NCI-H2171 treated with DMSO at 0.1 percent for 48 hours (cell line): ENCODE results near the gene CPAMD8.
A peak's percentile ranks its signal among the peaks of the same experiment; 100 is the strongest.

Experiments
- DNase-seq: peaks from one replicate; lab custom pipeline; 2025; lab: John Stamatoyannopoulos, UW

CPAMD8 gene

DNA sequence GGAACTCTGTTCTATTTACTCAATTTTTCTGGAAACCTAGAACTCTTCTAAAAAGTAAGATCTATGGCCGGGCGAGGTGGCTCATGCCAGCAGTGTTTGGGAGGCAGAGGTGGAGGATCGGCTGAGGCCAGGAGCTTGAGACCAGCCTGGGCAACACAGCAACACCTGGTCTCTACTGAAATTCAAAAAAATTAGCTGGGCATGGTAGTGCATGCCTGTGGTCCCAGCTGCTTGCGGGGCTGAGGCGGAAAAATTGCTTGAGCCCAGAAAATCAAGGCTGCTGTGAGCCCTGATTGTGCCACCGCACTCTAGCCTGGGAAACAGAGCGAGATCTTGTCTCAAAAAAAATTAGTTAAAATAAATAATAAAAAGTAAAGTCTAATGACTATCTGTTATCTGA is 109.2 kb downstream of the CPAMD8 start:
- no peak for DNase-seq

DNA sequence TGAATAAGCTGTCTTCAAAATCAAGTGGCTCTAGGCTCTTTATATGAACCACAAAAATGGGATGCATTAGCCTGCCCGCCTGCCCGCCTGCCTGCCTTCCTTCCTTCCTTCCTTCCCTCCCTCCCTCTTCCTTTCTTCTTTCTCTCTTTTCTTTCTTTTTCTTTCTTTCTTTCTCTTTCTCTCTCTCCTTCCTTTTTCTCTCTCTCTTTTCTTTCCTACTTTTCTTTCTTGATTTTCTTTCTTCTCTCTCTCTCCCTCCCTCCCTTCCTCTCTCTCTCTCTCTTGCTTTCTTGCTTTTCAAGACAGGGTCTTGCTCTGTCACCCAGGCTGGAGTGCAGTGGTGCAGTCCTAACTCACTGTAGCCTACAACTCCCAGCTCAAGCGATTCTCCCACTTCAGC is 110.9 kb downstream of the CPAMD8 start:
- no peak for DNase-seq

DNA sequence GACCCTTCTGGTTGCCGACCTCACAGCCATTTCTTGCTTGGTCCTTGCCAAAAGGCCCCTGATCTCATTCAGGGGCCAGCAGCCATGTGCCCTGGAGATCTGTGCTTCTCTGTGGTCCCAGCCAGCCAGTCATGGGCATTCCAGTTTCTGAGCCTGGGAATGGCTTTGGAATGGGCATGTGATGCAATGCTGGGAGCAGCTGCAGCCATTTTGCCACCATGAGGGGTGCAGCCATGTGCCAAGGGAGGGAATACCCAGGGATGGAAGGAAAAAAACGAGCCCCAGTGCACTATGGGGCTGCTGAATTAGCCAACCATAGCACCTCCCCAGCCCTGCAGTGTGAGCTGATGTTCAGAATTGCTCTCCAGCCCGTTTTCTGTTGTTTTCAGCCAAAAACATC is 111.5 kb downstream of the CPAMD8 start:
- DNase-seq, result no peak

DNA sequence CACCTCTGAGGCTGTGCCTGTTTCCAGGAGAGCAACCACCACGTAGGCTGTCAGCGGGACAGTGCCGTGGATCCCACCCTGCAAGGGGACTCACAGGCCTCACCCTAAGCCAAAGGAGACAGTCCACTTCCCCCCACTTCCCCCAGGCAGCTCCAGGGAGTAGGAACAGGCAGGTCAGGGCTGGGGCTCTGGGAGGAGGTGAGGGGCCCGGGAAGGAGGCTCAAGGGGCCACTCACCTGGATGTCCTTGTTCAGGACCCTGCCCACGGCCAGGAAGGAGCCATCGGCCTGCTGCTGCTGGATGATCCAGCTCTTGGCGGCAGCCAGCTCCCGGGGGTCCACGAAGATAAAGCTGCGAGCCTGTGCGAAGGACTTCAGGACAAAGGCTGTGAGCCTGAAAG is 112.2 kb downstream of the CPAMD8 start:
- DNase-seq, result no peak

DNA sequence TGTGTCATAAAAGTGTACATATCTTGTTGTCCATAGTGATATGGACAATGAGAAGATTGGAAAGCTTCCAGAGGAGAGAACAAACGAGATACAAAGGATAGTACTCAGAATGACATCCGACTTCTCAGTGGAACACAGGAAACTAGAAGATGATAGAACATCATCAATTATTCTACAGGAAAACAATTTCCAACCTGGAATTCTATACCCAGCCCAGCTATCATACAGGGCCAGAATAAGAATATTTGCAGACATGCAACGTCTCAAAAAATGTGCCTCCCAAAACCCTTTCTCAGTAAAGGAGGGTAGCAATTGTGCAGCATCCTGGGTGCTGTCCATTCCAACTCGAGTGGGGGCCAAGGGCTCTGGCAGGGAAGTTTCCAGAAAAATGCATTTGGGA is 113.8 kb downstream of the CPAMD8 start:
- no peak for DNase-seq

DNA sequence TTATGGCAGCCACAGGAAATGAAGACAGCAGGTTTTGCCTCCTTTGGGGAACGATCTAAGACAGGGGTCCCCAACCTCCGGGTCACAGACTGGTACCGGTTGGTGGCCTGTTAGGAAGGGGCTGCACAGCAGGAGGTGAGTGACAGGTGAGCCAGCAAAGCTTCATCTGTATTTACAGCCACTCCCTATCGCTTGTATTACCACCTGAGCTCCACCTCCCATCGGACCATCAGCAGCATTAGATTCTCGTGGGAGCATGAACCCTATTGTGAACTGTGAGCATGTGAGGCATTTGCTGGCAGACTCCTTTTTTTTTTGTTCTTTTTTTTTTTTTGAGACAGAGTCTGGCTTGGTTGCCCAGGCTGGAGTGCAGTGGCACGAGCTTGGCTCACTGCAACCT is 115.6 kb downstream of the CPAMD8 start:
- DNase-seq, result no peak

DNA sequence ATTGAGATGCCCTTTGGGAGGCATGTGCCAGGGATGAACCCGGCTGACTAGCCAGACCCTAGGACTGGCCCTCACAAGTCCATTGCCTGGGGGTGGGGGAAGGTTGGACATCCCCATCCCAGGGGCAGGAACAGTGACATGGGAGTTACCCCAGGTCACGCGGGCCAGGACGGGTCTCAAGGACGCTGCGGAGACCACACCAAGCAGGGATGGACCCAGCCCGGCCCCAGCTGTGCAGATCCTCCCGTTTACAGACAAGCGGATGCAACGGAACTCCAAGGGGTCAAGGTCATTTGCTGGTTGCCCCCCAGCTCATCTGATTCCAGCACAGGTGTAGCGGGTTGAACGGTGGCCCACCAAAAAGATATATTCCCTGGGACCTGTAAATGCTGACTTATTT is 117.9 kb downstream of the CPAMD8 start:
- no peak for DNase-seq

DNA sequence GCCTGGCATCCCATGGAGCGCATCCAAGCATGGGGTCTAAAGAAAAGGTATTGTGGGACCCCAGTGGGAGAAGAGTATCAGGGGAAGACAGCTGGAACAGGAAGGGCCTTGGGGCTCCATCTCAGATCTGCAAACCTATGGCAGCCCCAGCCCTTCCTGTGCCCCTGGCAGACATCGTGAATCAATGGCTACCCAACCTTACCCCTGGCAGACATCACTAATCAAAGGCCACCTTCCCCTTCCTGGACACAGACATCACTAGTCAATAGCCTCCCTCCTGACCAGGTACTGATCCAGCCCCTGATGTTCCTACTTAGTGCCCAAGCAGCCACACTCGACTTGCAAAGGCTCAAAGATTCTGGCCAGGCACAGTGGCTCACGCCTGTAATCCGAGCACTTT is 122.0 kb downstream of the CPAMD8 start:
- no peak for DNase-seq

DNA sequence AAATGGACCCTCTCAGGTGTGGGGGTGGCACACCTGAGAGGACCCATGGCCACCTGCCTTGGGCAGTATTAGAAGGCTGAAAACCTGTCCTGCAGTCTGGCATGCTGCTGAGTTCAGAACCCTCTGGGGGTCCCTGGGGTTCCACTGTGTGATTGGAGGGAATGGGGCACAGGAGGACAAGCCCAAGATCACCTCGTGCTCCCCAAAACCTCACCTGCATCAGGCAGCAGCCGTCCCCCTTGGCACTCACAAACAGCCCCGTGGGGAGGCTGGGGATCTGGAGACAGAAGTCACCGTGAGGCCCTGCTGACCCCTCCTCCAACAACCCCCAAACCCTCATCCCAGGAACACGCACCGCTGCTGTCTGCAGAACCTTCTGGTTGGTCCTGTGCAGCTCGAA is 123.3 kb downstream of the CPAMD8 start:
- DNase-seq, result no peak

DNA sequence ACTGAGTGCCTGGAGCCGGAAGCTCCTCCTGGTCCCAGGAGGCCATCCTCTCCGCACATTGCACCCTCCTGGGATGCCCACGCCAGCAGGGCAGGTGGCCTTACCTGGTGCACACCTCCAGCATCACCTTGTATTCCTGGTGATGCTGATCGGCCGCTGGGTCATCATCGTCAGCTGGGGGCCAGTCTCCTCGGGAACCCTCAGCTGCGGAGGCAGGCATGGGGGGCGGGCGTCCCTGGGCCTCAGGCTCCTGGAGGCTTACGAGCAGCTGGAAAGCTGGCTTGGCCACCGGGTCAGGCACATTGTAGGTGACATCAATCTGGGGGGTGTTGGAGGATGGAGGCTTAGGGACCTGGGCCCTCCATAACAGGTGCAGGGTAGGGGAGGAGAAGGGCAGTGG is 124.1 kb downstream of the CPAMD8 start:
- no peak for DNase-seq

DNA sequence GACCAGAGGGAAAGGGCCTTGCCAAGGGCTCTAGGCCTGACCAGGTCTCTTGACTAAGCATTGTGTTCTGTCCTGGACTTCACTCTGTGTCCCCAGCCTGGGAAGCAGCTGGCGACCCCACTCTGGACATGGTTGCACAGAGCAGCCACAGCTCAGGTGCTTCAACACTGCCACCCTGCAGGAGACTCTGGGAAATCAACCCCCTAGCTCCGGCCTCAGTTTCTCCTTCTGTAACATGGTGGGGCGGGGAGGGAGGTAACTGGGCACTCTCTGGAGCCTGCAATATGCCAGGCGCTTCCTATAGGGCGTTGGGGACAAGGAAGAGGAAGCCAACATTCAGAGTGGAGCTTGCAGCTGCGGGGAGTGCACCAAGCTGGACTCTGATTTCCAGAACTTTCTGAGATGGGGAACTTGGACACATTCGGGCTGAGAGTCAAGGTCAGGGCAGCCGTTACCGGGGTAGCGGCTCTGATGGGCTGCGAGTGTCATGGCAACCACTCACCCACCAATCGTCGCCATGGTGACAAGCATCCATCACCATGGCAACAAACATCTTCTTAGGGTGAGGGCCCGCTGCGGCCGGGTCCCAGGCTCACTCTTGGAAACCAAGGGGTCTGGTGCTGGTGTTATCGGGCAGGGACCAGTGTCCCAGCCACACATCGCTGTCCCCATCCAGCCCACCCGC is 125.0 kb downstream of the CPAMD8 start:
- DNase-seq, result no peak

DNA sequence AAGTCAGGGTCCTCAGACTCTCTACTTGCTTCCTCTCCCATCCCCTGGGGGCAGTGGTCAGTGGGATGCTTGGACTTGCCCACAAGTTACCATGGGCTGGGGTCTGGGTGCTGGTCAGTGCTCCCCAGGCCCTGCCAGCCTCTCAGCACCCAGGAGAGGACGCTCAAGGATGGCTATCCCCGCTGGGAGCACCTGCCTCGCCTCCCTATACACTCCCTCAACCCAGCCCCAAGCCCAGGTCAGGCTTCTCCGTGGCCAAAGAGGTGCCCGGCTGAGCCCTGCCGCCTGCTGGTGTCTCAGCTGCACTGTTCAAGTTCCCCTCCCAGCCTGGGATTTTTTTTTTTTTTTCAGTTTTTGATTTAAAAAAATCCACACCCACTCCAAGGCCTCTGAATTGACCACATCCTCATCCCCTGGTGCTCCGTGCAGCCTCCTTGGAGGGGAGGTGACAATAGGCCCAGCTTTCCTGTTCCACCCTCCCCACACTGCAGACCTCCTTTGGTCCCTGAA is 127.0 kb downstream of the CPAMD8 start:
- DNase-seq, result no peak

DNA sequence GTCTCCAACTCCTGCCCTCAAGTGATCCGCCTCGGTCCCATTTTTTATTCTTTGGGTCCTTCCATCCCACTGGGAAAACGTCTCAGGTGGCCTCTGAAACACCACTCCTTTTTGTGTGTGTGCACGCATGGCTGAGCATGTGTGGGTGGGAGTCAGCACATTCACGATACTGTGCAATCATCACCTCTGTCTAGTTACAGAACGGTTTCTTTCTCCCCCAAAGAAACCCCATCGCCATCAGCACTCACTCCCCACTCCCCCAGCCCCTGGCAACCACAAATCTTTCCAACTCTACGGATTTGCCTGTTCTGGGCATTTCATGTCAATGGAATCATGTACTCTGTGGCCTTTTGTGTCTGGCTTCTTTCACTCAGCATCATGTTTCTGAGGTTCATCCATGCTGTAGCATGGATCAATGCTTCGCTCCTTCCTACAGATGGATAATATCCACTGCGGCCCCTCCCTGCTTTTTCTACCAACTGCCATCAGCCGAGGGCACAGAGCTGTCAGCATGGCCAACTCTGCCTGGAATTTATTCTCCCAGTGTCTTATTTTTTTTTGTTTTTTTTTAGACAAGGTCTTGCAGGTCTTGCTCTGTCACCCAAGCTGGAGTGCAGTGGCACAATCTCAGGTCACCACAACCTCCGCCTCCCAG is 128.1 kb downstream of the CPAMD8 start:
- no peak for DNase-seq

DNA sequence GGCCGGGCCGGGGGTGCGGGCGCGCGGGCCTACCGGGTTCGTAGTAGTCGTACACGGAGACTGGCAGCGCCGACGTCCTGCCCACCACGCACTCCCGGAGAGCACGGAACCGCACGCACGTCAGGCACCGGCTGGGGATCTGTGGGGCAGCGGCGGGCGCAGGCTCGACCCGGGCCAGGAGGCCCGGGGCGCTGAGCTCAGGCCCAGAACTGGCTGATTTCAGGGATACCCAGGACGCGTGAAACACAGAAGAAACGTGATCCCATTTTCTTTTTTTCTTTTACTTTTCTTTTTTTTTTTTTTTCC is 128.8 kb downstream of the CPAMD8 start:
- DNase-seq, result no peak

DNA sequence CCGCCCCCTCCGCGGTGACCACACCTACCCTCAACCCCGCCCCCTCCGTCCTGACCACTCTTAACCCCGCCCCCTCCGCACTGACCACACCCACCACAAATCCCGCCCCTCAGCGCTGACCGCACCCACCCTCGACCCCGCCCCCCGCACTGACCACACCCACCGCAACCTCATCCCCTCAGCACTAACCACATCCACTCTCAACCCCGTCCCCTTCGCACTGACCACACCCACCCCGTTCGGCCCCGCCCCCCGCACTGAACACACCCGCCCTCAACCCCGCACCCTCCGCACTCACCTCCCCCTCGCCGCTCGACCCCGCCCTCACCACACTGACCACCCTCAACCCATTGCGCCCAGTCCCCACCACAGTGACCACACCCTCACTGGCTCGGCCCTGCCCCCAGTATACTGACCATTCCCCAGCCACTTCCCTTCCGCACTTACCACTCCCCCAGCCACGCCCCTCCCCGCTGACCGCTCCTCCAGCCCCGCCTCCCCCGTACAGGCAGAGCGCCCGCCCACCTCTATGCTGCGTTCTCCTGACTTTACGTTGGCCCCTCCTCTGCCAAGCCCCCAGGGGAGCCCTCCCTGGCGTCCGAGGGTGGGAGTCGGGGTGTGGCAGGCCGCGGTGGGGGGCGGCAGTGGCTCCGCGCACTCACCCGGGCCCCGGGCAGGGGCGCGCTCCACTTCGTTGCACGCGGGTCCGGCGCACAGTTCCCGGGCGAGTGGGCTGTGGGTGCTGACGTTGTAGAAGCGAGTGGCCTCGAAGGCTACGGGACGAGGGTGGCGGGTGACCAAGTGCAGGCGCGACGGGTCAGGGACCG is 129.4 kb downstream of the CPAMD8 start:
- DNase-seq, result peak; percentile 27

DNA sequence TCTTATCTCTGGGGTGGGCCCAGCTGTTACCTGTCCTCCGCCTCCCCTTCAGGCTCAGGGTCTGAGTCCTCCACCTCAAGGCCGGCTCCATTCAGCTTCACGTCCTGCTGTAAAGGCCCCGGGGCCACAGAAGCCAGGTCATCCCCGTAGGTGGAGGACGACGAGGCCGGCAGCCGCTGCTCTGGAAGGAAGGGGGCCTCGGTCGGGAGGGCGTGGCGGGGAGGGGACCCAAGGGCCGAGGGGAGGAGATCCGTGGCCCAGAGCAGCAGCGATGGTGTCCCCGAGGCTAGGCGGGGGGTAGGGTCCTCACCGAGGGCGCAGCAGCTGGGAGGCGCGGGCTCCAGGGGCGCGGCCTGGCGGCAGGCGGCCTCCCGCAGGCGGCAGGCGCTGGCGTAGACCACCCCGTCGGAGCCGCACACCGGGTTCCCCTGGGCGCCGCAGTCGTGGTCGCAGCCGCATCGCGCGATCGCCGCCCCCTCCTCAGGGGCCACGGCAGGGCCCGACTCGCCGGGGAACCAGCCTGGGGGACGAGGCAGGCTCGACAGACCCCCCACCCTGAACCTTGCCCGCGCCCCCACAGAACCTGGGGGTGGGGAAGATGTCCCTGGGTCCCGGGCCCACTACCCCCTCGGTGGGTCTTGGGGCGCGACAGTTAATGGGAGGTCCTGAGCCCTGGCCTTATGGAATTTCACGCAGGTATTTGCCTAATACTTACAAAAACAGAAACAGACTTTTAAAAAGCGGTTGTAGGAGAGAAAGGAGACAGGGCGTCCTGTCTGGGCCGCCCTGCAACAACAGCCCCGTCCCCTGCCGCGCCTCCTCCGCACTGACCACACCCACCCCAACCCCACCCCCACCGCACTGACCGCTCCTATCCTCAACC is 130.2 kb downstream of the CPAMD8 start:
- no peak for DNase-seq

DNA sequence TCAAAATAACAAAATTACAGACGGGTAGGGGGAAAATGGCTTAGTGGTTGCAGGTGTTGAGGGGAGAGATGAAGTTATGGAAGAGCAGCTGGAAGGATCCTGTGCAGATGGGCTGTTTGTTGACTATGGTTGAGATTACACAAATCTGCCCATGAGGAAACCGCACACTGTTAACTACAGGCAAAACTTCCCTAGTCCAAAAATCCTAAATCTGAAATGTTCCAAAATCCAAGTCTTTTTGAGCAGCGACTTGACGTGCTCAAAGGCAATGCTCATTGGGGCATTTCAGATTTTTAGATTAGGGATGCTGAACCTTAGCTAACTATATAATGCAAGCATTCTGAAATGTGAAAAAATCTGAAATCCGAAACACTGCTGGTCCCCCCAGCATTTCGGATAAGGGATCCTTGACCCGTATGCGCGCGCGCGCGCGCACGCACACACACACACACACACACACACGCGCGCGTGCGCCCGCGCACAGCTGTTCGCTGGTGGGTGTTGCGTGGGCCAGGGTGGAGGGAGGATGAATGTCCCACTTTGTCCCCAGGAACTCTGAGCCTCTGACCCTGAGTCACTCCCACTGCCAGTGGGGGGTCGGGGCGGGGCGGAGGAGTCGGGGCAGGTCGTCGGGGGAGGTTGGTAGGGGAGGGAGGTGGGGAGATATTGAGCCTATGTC is 131.0 kb downstream of the CPAMD8 start:
- peak; percentile 76 for DNase-seq

DNA sequence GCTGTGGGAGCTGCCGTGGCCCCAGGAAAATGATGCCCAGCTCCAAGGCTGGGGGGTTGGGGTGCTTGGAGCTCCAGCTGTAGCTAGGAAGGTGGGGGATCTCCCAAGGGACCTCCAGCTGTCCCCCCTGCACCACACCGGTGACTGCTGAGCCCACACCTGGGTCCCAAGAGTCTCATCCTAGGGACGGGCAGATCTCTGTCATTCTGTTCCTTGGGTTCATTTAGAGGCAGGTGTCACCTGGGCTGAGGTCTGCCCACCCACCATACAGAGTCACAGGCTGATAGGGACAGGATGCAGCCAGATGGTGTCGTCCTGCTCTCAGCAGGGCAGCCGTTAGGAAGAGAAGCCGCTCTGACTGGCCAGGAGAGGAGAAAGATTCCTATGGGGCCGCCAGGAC is 132.5 kb downstream of the CPAMD8 start:
- DNase-seq, result peak; percentile 84

DNA sequence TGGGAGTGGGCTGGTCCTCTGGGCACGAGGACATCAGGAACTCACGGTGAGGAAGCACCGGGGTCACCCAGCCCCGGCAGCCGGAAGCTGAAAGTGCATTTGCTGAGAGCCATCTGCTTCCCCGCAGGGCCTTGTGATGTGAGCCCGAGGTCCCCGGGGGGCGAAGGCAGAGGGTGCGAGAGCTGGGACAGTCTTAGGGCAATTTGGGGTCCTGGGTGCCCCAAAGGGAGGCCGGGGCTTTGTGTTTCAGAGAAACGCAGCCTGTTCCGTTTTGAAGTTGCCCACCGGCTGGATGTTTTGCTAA is 133.0 kb downstream of the CPAMD8 start:
- peak; percentile 75 for DNase-seq

DNA sequence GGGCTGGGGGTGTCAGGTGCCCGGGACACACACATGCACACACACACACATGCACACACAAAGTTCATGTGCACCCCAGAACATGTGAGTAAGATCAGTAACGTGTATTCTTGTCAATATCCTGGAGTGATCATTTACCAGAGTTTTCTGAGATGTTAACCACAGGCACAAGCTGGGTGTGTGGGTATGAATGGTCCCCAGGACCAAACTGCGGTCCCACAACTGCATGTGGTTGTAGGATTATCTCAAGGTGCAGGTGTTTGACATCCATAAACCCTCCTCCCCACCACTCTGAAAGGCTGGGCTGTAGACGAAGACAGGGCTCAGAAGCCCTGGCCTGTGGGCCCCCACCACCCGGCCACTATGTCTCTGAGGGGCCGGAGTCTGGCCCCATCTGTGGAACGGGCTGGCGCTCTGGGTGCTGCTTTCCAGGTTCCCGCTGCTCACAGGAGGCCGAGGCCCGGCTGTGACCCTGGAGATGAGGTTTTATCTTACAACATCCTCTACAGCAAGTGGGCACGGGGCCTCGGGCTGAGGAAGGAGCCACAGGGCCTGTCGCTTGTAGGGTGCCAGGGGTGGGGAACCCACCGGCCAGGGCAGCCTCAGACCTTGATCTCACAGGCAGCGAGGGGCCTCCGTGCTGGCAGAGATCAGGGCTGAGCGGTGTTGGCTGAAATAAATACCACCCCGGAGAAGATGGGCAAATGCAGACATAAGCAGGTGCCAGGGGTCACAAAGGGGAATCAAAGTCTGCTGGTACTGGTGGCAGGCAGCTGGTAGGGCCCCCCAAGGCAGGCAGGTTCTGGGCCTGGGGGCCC is 133.5 kb downstream of the CPAMD8 start:
- DNase-seq, result no peak

DNA sequence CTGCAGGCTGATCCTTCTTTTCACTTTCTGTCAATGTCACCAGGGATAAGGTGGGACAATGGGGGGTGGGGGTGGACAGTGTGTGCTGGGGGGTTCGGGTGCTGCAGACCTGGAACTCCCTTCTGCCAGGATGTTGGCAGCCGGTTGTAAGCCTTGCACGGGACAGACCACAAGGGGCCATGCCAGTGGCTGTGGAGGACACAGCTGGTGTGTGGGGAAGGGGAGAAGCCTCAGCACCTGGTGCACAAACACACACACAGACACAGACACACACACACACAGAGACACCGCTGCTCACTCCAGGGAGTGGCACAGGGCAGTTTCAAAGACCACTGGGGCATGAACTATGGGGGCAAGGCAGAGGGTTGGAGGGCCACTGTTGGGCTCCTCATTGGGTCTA is 134.2 kb downstream of the CPAMD8 start:
- no peak for DNase-seq
